GM19468 (cell line): Measurements from ENCODE around the gene ENOX2.
A peak's percentile ranks its signal among the peaks of the same experiment; 100 is the strongest.

Source experiments
- ATAC-seq: cut with Tn5 transposase; IDR thresholded peaks from one replicate; pipeline ENCODE4 v1.9.1; 2021; ENCODE audit warnings: mild to moderate bottlenecking, moderate library complexity, moderate number of reproducible peaks; ENCODE audit not compliant: unreplicated experiment; ENCODE audit errors: extremely low read depth

Gene ENOX2

DNA sequence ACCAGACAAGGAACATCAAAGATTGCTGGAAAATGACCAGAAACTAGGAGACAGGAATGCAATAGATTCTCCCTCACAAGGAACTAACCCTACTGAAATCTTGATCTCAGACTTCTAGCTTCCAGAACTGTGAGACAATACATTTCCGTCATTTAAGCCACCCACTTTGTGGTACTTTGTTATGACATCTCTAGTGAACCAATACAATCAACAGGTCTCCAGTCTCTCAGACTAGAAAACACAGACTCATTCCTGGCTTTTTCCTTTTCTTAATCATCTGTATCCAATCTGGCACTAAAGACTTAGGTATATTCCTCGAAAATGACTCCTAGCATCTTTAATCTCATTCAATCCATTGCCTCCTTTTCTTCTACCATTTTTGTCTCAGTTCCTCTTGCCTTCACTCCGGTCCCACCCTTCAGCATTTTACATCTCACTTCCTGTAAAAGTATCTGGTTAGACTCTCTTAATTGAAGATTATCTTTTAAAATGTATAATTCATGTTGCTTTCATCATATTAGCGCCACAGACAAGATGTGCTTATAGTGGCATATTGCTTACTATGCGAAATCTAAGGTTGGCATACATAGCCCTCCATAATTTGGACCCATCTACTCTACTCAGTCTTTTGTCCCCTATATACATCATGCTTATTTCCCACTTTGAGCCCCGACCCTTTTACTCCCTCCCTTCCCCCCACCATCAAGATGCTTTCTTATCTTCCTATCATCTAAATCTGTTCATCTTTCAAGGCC, 250.0 kb downstream of the ENOX2 start:
- no peak for ATAC-seq

DNA sequence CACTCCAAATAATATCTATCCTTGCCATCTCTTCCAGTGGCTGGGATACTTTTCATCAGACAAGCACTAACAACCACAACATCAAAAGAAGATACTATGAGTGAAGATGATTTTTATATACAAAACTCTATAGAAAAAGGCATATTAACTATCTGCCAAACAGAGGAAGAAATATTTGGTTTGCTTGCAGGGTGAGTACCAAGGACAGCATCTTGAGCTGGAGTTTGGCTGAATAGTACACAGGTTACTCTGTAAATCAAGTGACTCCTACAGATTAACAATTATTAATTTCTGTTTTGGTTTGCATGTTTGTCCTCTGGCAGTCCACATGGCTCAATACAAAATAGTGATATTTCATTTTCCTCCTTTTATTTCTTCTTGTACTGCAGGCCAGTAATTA, 253.3 kb downstream of the ENOX2 start:
- no peak for ATAC-seq

DNA sequence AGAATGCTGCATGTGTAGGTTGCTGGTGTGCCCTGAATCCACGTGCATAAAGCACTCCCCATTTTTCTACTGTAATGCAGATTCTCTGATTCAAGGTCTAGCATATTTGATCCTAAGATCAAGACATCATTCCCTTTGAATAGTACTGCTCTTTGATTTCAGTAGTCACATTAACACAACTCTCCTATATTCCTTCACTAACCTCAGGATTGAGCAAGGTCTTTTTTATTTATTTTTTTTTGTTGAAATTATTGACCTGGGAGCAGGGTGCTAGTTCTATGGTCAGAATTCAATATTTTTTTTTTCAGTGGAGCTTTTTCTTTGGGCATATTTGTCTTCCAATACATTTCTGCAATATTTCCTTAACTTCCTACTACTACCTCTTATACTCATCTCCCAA, 255.5 kb downstream of the ENOX2 start:
- ATAC-seq = no peak

DNA sequence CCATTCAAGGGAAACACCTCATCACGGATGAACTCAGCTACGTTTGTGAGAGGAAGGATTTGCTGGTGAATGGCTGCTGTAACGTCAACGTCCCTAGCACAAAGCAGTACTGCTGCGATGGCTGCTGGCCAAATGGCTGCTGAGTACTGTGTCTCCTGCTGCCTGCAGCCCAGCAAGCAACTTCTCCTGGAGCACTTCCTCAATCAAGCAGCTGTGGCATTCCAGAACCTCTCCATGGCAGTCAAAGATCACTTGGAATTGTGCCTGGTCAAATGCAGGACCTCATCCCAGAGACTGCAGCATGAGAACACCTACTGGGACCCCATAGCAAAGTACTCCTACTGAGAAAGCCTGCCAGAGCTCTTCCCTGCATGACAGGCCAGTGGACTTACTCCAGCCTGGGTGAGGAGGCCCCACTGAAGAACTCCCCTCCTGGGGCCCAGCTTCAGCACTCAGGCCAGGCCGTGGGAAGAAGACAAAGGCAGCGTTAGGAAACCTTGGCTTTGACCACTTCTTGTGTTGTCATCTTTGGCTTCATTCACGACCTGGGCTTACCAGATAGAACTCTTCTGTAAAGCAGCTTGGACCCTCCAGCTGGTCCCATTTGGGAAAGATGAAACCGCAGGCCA, 256.9 kb downstream of the ENOX2 start:
- ATAC-seq = no peak

DNA sequence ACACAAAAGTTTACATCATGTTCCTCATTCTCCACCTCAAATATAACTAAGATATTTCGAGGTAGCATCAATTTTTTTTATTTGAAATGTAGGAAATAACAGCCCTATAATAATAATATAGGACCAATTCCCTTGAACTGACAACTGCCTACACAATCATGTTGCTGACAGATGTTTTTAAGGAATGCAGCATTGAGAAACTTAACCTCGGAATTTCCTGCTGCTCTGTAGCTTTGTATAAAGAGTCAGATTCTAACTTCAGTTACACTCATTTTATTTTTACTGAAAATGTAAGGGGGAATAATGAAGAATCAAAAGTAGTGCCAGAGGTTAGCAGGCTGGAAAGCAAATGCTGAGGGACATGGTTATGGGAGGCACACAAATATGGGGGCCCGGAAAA, 265.4 kb downstream of the ENOX2 start:
- ATAC-seq = no peak

DNA sequence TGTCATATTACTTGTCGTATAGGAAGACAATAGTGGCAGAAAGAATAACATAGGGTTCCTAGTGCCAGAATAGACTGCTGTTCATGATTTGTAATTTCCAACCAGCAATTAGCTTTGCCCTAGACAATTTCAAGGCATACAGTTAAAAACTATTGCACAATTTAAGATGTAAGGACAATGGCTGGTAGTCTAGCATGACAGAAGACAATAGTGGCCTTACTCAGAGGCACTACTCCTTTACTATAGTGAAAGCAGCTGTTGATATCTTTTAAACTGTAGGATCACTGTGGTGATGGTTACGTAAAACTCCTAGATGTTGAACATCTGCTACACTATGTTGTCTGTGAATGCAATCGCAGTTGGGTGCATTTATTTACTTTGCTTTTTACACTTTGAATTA, 266.7 kb downstream of the ENOX2 start:
- no peak for ATAC-seq

DNA sequence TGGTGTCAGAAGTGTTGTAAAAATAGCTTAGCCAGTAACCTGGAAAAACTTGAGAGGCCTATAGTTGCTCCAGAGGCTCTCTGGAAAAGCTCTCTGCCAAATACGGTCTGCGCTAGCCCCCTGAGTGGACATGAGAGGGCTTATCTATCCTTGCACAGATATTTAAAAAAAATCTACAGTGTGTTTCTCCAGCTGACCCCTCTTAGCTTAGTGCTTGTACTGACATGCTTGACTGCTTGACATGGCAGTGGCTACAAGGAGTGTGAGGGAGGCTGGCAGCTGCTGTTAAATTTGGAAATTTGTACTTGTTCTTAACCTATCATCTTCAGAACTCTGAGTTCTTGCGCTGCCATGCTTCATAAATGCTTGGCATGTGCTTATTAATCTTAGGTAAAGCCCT, 272.0 kb downstream of the ENOX2 start:
- ATAC-seq = no peak

DNA sequence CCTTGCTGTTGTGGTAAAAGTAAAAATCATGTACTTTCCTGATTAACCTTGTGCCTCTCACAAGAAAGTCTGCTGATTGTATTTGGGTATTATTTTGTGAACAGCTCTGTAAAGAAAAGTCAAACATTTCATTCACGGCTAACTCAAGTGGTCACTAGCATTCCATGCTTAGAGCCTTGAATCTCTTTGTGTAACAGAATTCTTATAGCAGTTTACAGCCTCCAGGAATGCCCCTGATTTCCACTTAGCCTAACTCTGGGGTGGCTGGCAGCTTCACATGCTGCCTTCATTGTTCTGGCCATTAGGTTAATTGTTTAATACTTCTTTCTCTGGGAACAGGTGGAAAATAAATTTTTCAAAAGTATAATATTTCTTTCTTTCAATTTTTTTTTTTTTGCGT, 274.5 kb downstream of the ENOX2 start:
- ATAC-seq = no peak

DNA sequence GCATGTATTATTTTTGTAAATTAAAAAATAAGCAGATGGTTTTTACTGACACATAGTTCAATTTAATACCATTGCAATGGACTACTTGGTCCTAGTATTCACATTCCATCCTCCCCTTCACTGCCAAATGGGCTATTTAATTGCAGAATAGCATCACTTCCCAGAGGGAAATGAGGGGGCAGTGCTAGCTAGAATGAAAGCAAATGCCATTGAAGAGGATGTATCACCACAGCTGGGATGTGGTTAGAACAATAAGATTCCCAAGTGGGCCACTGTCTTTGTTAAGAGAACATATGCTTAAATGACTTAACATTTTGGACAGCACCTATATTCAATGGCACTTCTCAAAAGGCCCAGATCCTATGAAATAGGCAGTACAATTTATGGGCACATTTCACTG, 276.5 kb downstream of the ENOX2 start:
- no peak for ATAC-seq

DNA sequence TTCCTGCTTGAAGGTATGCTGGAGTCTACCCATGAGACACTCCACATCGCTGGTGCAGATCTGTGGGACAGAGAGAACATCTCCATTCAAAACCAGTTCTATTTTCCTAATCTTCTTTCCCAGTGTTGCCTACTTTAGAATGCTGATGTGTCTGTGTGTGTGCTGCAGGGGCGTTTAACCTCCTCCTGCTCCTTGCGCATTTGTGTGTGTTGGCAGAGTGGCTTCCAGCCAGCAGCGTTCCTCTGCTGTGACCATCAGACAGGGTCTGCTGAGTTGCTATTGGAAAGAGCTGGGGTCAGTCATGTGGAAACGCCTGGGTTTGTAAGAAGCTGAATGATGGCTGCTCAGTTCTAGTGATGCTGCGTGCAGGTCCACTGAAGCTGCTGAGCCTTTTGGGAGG, 277.6 kb downstream of the ENOX2 start:
- no peak for ATAC-seq

DNA sequence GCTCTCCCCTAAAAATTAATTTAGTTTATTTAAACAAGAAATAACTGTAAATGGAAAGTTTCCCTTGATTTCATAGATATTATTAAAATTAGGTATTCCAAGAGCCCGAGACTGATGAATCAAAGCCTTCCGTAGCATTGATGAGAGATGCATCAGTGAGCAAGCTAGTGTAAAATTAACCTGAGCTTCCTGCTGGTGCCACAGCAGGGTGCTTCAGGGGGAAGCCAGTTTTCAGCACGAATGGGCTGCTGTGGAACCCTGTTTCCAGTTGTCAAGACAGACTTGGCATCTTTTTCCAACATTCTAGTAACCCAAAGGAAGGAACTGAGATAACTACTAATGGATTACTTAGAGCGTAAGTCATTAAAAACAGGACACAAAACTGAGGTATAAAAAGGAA, 279.5 kb downstream of the ENOX2 start:
- ATAC-seq = no peak

DNA sequence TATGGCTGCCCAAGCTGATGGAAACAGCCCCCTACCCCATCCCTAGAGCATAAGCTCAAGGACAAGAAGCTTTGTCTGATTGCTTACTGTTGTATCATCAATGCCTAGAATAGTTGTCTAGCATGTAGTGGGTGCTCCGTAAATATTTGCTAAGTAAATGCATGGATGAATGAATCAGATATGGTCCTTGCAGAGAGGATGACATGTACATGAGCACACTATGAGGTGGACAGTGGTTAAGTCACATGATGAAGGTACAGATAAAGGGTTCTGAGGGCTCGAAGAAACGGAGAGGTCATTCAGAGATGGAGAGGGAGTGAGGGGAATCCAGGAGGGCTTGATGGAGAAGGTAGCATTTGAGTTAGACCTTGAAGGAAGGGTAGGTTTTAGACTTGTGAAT, 287.1 kb downstream of the ENOX2 start:
- ATAC-seq = no peak

DNA sequence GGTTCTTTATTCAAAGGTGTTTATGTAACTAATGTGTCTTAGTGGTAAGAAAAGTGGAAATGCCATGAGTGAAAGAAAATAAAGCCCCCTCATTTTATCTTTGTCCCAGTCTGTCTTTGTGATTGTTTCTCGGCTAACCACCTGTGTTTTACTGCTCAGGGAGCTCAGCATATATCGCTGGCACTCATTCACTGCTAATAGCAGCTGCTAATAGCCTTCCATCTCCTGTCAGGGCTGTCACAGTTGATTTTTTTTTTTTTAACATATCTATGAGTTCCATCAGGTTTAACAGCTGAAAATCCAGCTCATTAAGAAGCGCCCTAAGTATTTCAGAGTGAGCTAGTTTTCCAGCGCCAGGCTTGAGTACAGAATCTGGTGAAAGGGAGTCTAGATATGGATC, 295.6 kb downstream of the ENOX2 start:
- ATAC-seq = no peak

DNA sequence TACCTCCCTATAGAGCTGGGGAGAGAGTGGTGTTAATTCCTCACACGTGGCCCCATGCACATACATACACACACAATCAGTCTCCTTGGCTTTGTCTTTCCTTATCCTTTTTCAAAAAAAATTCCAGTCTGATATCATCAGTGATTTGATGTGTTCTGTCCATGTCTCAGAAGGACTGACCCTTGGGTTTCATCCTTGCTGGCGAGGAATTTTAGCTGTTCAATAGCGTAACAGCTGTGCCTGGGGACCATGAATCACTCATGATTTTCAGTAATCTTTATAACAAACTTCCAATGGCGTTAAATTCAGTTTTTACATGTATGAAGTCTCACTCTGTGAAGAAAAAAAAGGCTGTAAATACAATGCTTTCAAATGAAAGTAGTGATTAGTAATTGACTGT, 296.6 kb downstream of the ENOX2 start:
- no peak for ATAC-seq

DNA sequence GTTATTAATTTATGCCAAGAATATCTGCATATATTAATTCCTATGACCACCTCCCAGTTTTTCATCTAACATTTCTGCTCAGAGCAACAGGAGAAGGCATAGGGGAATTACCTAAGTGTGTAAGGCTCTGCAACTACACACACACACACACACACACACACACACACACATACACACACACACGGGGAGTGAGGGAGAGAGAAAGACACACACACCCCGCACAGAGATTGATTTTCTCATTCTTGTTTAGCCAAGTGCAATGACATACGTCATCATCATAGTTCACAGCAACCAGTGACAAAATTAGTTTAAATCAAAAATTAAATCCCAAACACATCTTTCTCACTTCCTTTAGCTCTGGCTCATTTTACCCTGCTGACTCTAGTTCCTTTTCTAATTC, 298.1 kb downstream of the ENOX2 start:
- ATAC-seq = no peak

DNA sequence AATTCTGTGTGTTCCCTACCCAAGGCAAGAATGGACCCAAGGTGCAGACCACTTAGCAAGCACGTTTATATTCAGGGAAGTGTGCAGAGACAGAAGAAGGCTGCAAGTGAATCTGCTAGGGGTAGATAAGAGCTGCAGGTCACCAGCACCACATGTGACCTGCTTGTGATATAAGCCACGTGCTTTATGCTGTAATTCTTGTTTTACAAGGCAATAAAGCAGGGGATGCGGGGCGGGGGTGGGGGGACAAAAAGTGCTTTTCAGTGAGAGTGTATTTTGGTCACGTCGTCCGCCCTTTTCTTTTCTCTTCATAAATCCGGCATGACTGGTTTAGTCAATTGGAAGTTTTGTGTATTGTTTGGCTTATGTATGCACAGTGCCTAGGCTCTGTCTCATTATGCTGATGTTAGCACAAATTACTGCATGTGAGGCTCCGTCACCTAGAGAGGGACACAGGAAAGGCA, 308.5 kb downstream of the ENOX2 start:
- no peak for ATAC-seq

DNA sequence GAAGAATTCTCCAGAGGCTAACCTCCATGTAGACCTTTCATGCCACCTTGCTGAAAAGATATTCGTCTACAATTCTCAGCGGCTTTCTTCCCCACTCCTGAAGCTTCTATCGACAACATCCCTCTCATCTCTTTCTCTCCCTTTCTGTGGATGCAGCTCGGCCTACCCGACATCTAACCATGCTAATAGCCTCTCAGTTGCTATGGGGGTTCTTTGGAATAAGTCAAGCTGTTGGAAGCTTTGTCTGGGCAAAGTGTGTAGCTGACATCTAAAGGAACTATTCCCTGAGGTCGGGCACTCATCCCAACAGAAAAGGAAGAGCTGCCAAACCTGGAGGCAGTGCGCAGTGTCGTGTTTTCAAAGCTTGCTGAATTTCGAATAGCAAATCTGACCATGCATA, 309.1 kb downstream of the ENOX2 start:
- no peak for ATAC-seq

DNA sequence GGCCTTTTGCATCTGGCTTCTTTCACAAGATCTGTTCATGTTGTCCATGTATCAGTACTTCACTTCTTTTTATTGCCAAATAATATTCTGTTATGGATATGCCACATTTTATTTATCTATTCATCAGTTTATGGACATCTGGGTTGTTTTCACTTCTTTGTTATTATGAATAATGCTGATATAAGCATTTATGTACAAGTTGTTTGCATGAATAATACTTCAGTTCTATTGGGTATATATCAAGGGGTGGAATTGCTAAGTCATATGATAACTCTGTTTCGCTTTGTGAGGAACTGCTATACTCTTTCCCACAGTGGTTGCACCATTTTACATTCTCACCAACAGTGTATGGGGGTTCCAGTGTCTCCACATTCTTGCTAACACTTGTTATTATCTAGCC, 310.8 kb downstream of the ENOX2 start:
- no peak for ATAC-seq

DNA sequence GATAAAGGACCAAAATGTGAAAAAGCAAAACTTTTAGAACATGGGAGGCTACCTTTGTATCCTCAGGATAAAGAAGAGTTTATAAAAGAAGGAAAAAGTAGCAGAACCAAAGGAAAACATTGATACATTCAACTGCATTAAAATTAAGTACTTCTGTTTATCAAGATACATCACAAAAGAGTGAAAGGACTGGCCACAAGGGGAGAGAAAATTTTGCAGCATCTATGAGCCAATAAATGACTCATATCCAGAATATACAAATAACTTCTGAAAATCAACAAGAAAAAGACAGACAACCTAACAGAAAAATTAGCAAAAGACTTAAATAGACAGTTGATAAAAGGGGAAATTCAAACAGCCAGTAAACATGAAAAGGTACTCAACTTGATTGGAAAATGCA, 324.1 kb downstream of the ENOX2 start:
- no peak for ATAC-seq

DNA sequence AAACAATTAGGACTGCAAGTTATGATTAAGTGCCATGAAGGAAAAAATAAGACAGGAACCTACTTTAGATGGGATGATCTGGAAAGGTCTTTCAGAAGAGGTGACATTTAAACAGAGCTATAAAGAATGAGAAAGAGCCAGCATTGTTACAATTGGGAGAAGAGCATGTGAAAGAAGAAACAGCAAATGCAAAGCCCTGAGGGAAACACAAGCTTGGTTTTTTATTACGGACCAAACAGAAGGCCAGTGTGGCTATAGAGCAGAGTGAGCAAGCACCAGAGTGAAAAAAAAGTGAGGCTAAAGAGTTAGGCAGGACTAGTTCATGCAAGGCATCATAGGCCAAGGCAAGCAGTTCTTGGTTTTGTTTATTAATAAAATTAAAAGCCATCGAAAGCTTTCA, 325.6 kb downstream of the ENOX2 start:
- no peak for ATAC-seq

DNA sequence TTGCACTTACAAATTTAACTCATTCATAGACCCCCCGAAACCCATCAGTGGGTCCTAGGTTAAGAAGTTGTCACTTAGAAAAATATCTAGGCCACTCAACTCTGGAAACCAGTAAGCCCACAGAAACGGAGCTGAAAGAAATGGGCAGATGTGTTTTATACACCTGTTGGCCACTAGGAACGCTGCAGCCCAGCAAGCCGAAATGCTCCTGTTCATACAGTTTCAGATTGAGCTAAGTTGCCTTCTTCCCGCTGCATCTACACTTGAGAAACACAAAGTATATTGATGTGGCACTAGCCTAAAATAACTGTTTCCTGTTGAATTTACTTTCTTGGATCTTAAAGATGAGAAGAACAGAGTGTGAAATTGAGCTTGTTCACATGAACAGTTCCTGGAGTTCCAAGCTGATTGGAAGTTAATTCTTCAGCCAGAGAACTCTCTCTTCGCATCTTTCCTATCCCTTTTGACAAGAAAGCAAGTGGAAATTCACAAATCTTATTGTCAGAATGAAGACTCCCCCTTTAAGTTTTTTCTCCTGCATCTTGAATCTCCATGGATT, 327.1 kb downstream of the ENOX2 start:
- peak; percentile 46 for ATAC-seq
